Right atrium auricular region (tissue), 2 donors: ENCODE results near the gene KIAA1217. TPM values are rescaled to one million over a fixed set of nuclear protein-coding genes. Genes with fewer than 3 reads are reported as not detected.

Experiments
- DNase-seq: peaks from one replicate; pipeline ENCODE4 v3.0.0-alpha.2; 2019; ENCODE audit warnings: low spot score
- H3K27ac ChIP-seq, 2 donors: fragments of 200-600 bp; sonication (generic); 1 replicate in 1 of 2; 2 replicates in 1 of 2; pipeline ENCODE4 v1.5.1; 2016 to 2019
- H3K27me3 ChIP-seq, 2 donors: fragments of 200-600 bp; sonication (generic); one replicate each; pipeline versions ENCODE4 v1.5.1 to v1.6.0; 2017 to 2019
- H3K36me3 ChIP-seq: fragments of 200-600 bp; sonication (generic); one replicate; pipeline ENCODE4 v1.5.1; 2016
- H3K4me1 ChIP-seq, 2 donors: fragments of 200-600 bp; sonication (generic); one replicate each; pipeline versions ENCODE4 v1.5.1 to v1.6.0; 2017 to 2019
- H3K4me3 ChIP-seq, 2 donors: fragments of 200-600 bp; sonication (generic); 1 replicate in 1 of 2; 2 replicates in 1 of 2; pipeline ENCODE4 v1.5.1; 2017 to 2019; ENCODE audit warnings: mild to moderate bottlenecking in 1 of 2, moderate library complexity in 1 of 2
- H3K9me3 ChIP-seq, 2 donors: fragments of 200-600 bp; sonication (generic); one replicate each; pipeline ENCODE4 v1.5.1; 2019
- total RNA-seq, 2 donors: library from RNA; depleted of rRNA; stranded (reverse); fragments of >200 nt; gene quantifications; one replicate each; pipeline ENCODE4 v1.1.0, GENCODE V29; 2016
- TF ChIP-seq, protein P1 (sequence below), 2 donors: fragments of 200-600 bp; sonication (generic); IDR thresholded peaks; one replicate each; pipeline ENCODE4 v1.5.1; 2019; ENCODE audit warnings: antibody characterized with exemption in 2 of 2

Gene KIAA1217
- total RNA-seq, 2 donors from 2014 or later: 24.0 to 33.3 TPM

DNA sequence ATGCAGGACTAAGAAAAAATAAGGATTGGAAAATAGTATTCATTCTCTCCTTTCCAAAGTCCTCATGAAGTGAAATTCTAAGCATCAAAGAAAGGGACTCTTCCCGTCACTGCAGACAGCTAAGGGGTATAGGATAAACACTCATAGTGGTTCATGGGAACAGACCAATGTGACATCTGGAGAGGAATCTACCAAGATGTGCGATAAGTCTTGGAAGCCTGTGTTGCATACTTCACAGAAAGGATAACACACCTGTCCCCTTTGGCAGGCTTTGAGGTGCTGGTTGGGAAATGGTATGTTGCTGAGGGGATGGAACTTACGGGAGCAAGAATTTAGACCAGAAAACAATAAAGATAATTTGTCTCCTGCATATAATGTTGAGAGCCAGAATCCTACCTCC lies 266.7 kb downstream of the KIAA1217 start:
- peaks cover 0 to 5% of the 10 kb centered on the region in 2 donors for H3K9me3 ChIP-seq
- H3K36me3 ChIP-seq: peaks cover 29% of the 10 kb centered on the region
- H3K4me3 ChIP-seq: no peak overlapping the region
- no peaks in the 10 kb centered on the region for H3K27me3 ChIP-seq
- TF ChIP-seq, protein P1, sequence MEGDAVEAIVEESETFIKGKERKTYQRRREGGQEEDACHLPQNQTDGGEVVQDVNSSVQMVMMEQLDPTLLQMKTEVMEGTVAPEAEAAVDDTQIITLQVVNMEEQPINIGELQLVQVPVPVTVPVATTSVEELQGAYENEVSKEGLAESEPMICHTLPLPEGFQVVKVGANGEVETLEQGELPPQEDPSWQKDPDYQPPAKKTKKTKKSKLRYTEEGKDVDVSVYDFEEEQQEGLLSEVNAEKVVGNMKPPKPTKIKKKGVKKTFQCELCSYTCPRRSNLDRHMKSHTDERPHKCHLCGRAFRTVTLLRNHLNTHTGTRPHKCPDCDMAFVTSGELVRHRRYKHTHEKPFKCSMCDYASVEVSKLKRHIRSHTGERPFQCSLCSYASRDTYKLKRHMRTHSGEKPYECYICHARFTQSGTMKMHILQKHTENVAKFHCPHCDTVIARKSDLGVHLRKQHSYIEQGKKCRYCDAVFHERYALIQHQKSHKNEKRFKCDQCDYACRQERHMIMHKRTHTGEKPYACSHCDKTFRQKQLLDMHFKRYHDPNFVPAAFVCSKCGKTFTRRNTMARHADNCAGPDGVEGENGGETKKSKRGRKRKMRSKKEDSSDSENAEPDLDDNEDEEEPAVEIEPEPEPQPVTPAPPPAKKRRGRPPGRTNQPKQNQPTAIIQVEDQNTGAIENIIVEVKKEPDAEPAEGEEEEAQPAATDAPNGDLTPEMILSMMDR (IDR thresholded peaks at IDR 0.05): no peak
- no peak for DNase-seq
- H3K4me1 ChIP-seq: no peaks in the 10 kb centered on the region
- H3K27ac ChIP-seq: no peak overlapping the region

DNA sequence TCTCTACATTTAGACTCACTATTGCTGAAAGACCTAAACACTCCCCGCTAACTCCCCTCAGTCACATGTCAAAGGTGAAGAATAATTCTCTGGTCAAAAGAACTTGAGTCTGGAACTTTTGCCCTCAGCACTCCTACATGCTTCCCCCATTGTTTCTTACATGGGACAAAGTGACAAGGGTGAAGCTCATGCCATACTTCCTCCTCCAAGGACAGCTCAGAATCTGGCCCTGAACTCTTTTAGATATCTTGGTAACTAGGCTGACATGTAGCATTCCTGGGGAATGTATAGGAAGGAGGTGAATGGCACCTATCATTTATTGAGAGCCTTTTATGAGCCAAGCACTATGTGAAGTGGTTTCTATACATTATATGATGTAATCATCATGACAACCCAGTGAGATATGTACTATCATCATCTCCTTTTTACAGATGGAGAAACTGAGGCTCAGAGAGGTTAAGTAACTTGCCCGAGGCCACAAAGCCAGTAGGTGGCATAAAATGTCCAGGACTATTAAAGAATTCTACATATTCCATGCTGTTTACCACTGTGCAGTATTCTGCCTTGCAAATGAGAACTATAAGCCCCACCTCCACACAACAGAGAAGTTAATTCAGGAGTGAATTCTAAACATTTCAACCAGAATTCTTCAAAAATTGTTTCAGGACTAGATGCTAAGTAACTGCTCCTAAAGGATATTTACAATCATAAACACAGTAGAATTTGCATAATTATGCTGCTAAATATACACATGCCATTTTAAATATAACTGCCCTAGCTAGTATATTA lies 268.2 kb downstream of the KIAA1217 start:
- no peak overlapping the region for H3K4me3 ChIP-seq
- peaks cover 0 to 5% of the 10 kb centered on the region in 2 donors for H3K9me3 ChIP-seq
- TF ChIP-seq, protein P1 (IDR thresholded peaks at IDR 0.05): no peak
- H3K27me3 ChIP-seq: no peaks in the 10 kb centered on the region
- H3K36me3 ChIP-seq: peaks cover 28% of the 10 kb centered on the region
- DNase-seq: no peak
- H3K4me1 ChIP-seq: no peaks in the 10 kb centered on the region
- no peak overlapping the region for H3K27ac ChIP-seq

DNA sequence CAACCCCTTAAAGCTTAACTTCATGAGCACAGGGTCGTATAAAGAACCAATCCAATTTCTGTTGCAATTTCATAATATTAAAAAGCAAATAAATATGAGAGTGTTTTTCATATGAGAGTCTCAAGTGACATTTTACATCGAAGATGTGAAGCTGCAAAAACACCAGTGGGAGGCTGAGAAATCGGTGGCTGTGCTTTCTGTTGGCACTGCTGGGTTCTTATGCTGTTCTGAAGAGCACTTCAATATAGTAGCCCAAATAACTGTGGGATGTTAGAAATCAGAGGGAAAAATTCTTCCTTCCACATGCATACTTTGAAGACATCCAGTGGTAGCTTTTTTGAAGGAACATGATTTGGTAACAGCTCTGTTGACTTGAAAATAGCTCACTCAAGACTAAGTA lies 269.0 kb downstream of the KIAA1217 start:
- H3K4me3 ChIP-seq: no peak overlapping the region
- H3K27me3 ChIP-seq: no peaks in the 10 kb centered on the region
- no peak for DNase-seq
- no peak overlapping the region for H3K27ac ChIP-seq
- peaks cover 19% of the 10 kb centered on the region for H3K36me3 ChIP-seq
- H3K4me1 ChIP-seq: no peaks in the 10 kb centered on the region
- TF ChIP-seq, protein P1 (IDR thresholded peaks at IDR 0.05): no peak
- H3K9me3 ChIP-seq: peaks cover 0 to under 1% of the 10 kb centered on the region in 2 donors

DNA sequence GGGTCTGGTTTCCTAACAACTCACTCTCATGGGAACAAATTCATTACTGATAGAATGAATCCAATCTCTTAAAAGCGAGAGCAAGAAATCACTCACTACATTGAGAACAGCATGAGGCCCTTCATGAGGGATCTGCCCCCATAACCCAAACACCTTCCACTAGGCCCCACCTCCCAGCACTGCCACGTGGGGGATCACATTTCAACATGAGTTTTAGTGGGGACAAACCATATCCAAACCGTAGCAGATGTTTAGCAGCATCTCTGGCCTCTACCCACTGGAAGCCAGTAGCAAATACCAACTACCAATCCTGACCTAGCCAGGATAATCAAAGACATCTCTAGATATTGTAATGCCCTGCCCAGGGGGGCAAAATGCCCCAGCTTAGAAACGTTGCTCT lies 270.9 kb downstream of the KIAA1217 start:
- no peak overlapping the region for H3K27ac ChIP-seq
- peaks cover 2% of the 10 kb centered on the region for H3K36me3 ChIP-seq
- H3K9me3 ChIP-seq: no peaks in the 10 kb centered on the region

DNA sequence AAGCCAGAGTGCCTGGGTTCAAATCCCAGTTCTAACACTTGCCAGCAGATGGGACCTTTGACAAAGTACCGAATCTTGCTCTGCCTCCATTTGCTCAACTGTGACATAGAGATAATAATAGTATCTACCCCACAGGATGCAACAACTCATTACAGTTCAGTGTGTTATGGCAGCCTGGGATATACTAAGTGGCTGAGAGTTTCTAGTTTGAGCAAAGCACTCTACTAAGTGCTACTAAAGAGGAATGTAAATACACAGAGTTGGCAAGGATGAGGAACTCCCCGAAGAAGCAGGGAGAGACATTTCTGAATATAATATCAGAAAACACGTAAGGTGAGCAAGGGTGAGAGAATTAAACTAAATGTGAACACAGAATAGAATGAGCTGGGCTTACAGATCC lies 271.5 kb downstream of the KIAA1217 start:
- H3K27ac ChIP-seq: no peak overlapping the region
- no peak for DNase-seq
- H3K27me3 ChIP-seq: no peaks in the 10 kb centered on the region
- H3K36me3 ChIP-seq: no peaks in the 10 kb centered on the region
- H3K9me3 ChIP-seq: no peaks in the 10 kb centered on the region
- H3K4me3 ChIP-seq: no peak overlapping the region
- H3K4me1 ChIP-seq: peaks cover 0 to 9% of the 10 kb centered on the region in 2 donors
- TF ChIP-seq, protein P1 (IDR thresholded peaks at IDR 0.05): no peak

More for the DNA sequence above, 270.9 kb downstream of the KIAA1217 start:
- TF ChIP-seq, protein P1 (IDR thresholded peaks at IDR 0.05): no peak
- H3K4me1 ChIP-seq: peaks cover 0 to 9% of the 10 kb centered on the region in 2 donors
- no peaks in the 10 kb centered on the region for H3K27me3 ChIP-seq
- no peak overlapping the region for H3K4me3 ChIP-seq
- DNase-seq: no peak
